GM21825 (cell line): Measurements from ENCODE around the gene BMF.

Experiments used
- ATAC-seq: cut with Tn5 transposase; IDR thresholded peaks from one replicate; pipeline ENCODE4 v1.9.1; 2021; ENCODE audit warnings: mild to moderate bottlenecking, moderate library complexity; ENCODE audit not compliant: unreplicated experiment

Gene BMF

DNA sequence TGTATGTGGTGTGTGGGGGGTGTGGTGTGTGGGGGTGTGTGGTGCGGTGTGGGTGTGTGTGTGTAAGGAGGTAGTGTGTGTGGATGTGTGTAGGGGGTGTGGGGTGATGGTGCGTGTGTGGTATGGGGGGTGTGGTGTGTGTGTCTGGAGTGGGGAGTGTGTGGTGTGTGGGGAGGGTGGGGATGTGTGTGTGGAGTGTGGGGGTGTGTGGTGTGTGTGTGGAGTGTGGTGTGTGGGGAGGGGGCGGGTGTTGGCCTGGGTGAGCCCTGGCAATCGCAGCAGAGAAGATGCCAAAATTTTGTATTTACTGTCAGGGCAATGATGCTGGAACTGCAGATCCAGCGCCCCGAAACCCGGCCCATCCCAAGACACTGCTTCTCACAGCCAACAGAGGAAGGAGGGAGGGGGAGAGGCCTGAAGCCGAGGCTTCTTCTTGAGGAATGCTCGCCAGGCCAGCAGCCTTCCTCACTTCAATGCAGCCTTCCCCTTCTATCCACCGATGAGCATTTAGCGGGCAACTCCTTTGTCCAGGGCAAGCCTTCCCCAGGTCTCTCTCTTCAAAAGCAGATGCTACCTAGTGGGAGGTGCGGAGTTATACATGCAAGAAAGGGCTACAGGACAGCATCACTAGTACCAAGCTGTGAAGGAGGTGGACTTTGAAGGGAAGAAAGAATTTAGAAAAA lies 57.8 kb downstream of the BMF start:
- no peak for ATAC-seq

DNA sequence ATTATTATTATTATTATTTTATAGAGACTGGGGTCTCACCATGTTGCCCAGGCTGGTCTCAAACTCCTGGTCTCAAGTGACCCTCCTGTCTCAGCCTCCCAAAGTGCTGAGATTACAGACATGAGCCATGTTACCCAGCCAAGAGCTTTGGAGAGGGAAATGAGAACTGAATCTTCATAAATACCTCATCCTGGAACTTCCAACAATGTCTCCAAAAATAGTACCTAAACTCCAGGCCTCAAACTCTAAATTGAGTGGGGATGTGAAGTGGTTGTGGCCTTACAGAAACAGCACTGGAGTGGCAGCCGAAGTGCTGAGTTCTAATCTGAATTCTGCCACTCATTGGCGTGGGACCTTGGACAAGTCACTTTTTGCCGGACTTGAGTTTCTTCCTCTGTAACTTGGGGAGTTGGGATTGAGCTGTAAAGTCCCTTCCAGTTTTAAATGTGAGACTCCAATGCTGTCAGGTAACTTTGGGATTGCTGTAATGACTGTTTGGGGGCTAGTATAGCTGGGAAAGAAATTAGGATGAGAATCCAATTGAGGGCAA lies 59.7 kb downstream of the BMF start:
- no peak for ATAC-seq

DNA sequence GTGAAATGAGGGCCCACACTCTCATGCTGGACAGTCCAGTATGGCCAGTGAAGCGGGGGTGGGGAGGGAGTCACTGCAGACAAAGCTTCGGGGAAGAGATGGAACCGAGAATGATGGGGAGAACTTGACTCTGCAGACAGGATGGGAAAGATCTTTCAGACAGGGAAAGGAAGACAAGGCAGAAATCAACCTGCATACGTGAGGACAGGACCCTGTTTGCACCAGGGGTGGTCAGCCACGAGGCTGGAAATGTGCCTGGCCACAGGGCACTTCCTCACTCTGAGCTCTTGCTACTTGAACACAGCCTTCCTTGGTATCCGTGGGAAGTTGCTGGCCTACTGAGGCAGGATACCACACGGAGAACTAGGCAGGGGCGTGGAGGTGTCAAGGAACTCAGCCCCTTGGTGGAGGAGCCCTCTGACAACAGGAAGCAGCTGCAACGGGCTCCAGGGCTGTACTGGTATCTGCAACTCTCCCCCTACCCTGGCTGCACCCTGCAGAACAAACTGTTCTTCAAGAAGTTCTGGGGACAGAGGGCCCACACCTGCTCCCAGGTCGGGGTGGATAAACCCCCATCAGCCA lies 60.4 kb downstream of the BMF start:
- ATAC-seq = no peak

DNA sequence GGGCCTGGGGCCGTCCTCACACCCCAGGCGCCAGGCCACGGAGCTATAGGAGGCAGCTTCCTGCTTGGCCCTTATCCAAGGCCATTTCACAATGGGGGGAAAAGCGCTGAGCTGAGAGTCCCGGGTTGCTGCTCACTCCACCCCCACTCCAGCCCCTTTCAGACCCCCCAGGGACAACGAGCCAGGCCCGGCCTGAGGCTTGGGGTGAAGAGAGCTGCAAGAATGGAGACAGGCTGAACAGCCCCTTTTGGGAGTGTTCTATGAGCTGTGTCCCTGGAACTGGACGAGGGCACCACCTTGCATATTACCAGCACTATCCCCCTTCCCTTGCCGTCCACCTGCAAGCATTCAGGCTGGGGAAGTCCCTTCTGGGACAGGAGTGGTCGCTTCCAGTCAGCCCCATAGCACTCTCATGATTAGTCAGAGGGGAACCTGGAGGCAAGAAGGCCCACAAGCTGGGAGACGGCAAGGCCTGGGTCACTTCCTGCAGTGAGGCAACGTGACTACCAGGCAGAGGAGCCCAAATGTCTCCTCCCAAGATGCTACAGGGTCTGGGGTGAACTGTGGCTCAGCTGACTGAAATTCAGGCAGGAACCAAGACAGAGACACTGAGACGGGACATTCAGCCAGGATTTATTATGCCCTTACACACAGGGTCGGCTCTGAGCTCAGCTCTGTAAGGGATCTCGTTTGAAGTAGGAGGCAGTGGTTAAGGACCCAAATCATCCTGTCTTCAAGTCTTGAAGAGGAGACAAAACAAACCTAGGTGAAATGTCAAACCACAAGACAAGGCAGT lies 61.1 kb downstream of the BMF start:
- peak; percentile 50 for ATAC-seq

DNA sequence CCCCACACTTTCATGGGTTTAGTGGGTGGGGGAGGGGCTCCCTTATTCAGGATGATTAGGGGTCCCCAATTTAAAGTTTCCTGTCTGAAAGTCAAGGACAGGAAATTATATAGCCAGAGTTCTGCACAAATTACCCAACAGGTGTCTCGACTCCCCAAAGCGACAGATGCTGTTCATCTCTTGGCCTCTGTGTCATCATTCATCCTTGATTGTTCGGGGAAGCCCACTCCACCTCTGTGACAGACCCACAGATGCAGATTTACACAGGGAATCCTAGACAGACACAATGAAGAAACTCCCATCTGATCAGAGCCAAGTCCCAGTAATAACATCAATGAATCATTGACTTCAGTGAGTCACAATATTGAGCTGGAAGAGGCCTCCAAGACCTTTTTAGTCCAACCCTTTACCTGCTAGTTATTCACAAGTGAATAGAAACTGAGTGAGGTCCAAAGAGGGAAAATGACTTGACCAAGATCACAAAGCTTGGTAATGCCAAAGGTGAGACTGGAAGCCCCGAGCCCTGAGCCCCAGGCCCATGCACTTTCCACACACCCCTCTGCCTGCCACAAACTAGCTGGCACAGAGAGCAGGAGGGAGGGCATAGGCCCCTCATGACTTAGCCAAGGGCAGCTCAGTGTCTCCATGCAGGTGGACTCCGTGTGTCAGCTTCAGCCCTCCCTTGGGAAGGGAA lies 61.8 kb downstream of the BMF start:
- ATAC-seq = peak; percentile 4

DNA sequence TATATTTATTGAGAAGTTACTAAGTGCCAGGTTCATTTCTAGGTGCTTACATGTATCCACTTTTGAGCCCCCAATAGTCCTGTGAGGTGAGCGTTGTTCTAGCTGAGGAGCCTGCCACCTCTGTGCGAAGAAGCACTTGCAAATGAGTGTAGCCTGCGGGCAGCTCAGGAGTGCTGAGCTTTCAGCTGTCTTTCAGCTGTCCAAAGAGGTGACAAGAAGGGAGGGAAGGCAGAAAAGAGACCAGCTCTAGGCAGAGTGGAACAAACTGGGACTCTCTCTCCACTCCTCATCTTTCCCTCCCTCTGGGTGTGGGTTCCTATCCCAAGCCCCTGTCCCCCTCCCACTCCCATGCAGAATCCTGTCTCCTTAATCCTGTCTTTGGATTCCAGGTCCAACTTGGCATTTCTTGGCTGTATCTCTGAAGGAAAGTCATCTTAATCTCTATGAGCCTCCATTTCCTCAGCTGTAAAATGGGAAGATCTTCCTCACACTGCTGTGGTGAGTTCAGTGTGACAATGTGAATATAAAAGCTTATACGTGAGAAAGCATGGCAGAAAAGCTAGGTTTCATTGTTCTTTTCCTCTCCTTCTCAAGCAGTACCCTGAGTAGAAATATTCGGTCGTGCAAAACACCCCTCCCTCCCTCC lies 63.0 kb downstream of the BMF start:
- ATAC-seq = no peak

DNA sequence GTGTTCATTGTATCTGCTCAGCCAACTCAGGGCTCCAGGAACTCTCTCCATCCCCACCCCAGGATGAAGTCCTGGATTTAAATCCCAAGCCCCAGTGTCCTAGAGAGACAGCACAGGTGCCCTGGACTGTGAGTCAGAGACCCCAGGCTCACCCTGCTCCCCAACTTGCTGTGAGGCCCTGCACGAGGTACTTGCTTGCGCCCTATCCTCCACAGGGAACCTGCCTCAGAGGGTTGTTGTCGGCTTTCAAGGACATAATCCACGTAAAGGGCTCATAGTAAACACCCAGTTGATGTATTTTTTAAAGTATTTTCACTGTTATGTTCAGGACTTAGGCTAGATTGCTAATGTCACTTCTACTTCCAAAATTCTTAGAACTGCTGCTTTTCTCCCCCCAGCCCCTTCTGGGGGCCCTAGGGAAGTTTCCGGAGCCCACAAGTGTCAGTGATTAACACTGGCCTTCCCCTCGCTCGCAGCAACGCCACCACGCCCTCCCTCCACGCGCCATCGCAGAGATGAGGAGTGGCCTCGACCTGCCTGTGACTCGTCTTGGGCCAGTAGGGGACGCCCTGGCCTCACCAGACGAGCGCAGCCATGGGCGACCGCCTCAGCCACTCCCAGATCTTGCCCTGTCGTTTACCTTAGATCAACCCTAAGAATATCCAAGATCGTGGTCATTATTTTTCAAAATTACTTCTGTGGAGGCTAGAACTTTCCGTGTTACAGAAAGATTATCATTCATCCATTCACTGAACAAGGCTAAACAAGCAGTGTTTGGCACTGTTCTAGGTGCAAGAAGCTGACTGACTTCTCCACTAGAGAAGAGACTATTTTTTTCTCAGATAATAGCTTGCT lies 63.7 kb downstream of the BMF start:
- peak; percentile 61 for ATAC-seq

DNA sequence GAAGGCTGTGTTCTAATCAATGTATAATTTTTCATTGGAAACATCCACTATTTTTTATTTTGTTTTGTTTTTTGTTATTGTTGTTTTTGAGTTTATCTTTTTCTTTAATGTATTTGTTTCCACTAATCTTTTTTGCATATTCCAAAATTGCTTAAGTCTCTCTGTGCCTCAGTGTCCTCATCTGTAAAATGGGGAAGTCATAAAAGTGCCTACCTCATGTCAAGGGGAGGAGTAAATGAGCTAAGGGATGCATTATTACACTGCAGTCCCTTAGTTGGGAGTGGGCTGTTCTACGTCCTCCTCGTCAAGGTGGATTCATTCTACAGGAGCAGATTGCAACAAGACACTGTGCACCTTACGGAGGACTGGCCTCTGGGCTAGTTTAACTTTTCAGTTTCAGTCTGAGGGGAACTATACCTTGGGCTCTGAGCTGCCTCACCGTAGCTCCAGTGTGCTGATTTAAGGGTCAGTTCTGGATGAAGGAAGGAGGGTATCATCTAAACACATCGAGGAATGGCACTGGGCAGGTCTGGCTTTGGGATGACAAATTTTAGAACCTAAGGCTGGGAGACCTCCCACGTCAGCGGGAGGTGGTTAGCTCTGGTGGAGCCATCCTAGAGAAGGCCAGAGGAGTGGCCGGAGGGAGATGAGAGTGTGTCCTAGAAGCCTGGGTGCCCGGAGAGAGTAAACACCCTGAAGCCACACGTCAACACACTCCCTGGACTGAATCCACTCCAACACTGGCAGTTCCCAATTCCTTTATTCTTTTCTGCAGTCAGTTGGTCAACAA lies 64.6 kb downstream of the BMF start:
- ATAC-seq = no peak

DNA sequence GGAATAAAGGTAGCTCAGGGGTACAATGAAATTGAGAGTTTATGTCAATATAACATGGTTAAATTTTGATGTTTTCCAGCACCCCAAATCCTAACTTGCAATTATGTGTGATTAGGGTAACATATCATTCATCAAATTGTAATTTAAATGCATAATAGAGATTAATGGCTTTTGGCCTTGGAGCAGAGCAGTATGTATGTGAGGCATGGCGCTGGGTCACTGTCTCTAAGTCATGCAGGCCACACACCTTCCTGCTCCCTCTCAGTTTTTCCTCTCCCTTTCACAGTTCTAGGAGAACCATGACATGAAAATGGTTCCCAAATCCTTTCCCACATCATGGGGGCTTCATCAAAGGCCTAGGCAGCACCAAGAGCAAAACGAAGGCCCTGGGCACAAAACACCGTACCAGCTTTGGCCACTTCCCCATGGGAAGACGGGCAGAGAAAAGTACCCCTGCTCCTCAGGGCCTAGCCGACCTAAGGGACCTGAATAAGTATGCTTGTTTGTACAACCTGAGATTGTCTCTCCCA lies 65.8 kb downstream of the BMF start:
- ATAC-seq = no peak

DNA sequence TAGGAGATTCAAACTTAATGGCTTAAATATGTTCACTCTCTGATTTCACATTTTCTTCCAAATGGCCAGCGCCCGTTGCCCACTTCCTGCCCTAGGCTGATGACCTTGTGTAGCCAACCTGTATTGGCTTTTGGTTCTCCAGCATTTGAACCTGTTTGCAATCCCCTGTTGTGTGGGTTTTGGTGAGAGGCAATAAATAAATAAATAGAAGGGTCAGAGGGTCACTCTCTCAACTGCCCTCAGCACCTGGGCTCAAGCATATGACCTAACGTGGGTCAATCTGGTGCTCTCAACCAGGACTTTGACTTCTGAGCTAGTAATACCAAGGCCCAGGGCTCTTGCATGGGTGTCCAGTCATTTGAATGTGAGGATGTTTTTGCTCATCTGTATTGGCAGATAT lies 67.9 kb downstream of the BMF start:
- ATAC-seq = no peak

DNA sequence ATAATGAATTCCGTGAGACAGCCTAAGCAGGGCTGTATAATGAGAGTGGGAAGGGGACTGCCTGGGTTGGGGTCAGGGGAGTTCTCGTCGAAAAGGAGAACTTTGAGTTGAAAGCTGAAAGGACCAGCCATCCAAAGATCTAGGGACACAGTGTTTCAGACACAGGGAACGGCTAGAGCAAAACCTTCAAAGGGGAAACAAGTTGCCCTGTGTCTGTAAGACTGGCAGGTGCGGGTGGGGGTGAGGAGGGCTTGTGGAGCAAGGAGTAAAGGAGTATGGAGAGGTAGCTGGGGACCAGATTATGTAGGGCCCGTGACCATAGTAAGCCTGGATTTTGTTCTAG lies 68.4 kb downstream of the BMF start:
- ATAC-seq = no peak

DNA sequence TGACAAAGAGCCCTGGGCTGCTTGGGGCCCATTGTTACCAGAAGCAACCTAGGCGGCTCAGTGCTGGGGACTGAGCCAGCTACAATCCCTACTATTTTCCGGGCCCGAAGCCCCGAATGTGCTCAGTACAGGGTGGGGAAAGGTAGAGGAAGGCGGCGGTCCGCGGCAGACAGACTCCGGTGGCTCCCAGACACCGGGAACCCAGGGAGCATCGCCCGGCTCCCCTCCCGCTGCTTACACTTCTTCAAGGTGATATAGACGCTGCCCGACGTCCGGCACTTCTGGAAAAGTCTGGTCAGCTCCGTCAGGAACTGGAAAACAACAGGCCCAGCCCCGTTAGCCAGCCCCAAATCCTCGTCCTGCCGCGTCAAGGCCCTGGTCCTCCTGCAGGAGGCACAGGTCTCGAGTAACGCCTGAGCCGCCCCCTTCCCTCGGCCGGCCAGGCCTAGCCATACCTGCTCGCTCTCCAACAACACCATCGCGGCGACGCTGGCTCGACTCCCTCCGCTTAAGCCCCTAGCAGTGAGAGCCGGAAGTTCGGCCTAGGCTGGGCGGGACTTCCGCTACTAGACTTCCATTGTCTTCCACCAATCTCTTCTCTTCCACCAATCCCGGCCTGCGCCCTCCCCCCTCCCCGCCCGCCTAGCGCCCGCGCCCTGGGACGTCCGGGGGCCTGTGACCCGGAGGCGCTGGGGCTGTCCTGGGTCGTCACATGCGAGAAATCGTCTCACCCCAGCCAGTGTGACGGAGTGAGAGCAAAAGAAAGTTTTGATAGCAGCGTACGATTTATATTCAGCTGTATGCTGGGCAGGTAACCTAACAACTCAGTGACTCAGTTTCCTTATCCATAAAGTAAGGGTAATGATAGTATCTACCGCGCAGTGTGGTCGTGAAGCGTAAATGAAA lies 69.8 kb downstream of the BMF start, which contains the start of gene SRP14:
Gene SRP14 (minus strand): TSS at position 544 of the 906 bp plus-strand sequence. CDS start 65 bp downstream, at position 479.
- peak; percentile 88 for ATAC-seq

DNA sequence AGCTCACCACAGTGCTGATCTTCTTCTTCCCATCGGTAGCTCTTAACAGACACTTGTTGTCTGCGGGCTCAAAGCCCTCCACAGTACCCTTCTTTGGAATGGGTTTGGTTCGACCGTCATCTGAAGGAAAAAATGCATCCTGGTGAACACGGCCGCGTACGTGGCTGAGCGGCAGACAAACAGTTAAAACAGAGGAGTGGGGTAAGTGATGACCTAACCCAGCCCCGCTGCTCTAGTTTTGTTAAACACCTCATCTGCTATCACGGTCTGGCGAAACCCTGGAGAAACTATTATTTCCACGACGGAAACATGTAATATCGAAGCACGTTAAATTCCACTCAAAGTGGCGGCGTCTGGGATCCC lies 70.4 kb downstream of the BMF start:
- ATAC-seq = no peak
